ENCODE data around the gene ADRB2. TPM values are rescaled to one million over a fixed set of nuclear protein-coding genes. Genes with fewer than 3 reads are reported as not detected.

ADRB2 gene
- total RNA-seq, 4 donors from 2014 or later = 68.8 to 109 (median 86.4) TPM

DNA sequence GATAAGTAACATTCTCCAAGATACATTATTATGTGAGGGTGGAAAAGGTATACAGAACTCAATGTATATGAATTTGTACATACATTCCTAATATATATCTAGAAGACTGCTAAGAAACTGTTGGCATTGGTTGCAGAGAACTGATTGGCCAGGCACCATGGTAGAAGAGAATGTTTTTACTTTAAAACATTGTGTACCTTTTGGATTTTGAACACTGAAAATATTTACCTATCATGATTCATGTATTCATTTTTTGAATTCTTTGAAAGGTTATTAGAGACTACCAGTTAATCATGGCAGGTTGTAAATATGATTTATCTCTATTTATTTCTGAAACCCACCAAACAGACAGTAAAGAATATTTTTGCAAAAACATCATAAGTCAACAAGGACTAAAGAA, 41.2 kb upstream of the ADRB2 start:
- Histone ChIP-seq H3K4me3 (no peak overlapping the region), H3K9me3 (no peaks in the 10 kb centered on the region), H3K27ac (no peak overlapping the region), H3K36me3 (no peaks in the 10 kb centered on the region), H3K4me1 (no peaks in the 10 kb centered on the region), H3K27me3 (no peaks in the 10 kb centered on the region)
- TF ChIP-seq POLR2A (IDR thresholded peaks at IDR 0.05) (no peak), POLR2AphosphoS5 (IDR thresholded peaks at IDR 0.05) (no peak), EP300 (IDR thresholded peaks at IDR 0.05) (no peak), CTCF (IDR thresholded peaks at IDR 0.05) (no peak)
- DNase-seq (ENCODE audit: low spot score in 2 of 2) = no peak

GRCh38 chr5:148786456-148786855, 40.0 kb upstream of the ADRB2 start:
- DNase-seq (ENCODE audit: low spot score in 2 of 2) = no peak
- Histone ChIP-seq H3K4me3 (no peak overlapping the region), H3K9me3 (no peaks in the 10 kb centered on the region), H3K36me3 (no peaks in the 10 kb centered on the region), H3K27ac (no peak overlapping the region), H3K4me1 (peaks cover 8% of the 10 kb centered on the region), H3K27me3 (no peaks in the 10 kb centered on the region)
- no peak for TF ChIP-seq POLR2AphosphoS5 (IDR thresholded peaks at IDR 0.05)
- no peak for TF ChIP-seq EP300 (IDR thresholded peaks at IDR 0.05)
- no peak for TF ChIP-seq CTCF (IDR thresholded peaks at IDR 0.05)
- no peak for TF ChIP-seq POLR2A (IDR thresholded peaks at IDR 0.05)

DNA sequence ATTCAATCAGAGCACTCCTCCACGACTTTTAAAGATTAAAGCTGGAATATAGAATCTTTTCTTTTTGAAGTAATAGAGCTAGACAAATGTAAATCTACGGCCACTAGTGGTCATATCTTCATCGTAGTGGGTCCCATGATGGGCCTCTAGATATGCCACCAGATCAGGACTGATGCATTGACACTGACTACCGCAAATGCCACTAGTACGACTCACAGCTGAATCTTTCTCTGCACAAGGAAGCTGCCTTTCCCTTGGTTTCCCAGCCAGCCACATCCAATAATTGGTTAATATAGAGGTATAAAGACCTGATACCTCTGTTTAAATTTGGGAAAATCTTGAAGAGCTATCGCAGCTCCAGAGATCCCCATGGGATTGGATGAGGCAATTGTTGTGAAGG, 37.8 kb upstream of the ADRB2 start:
- WGBS = 91% methylated on average over 6 of the region's 6 CpGs
- Histone ChIP-seq H3K4me1 (peaks cover 8% of the 10 kb centered on the region), H3K9me3 (no peaks in the 10 kb centered on the region)

GRCh38 chr5:148790545-148791333, 35.7 kb upstream of the ADRB2 start:
- WGBS = 55% methylated on average over 8 of the region's 8 CpGs
- Histone ChIP-seq H3K27me3 (no peaks in the 10 kb centered on the region), H3K4me3 (no peak overlapping the region), H3K36me3 (no peaks in the 10 kb centered on the region), H3K9me3 (no peaks in the 10 kb centered on the region), H3K27ac (no peak overlapping the region), H3K4me1 (peaks cover 8% of the 10 kb centered on the region)
- DNase-seq (ENCODE audit: low spot score in 2 of 2) = no peak
- no peak for TF ChIP-seq POLR2AphosphoS5 (IDR thresholded peaks at IDR 0.05)
- TF ChIP-seq EP300 (IDR thresholded peaks at IDR 0.05) = no peak
- no peak for TF ChIP-seq POLR2A (IDR thresholded peaks at IDR 0.05)
- no peak for TF ChIP-seq CTCF (IDR thresholded peaks at IDR 0.05)

More for the DNA sequence above, 37.8 kb upstream of the ADRB2 start:
- no peak for DNase-seq (ENCODE audit: low spot score in 2 of 2)
- Histone ChIP-seq H3K36me3 (no peaks in the 10 kb centered on the region), H3K27ac (no peak overlapping the region), H3K27me3 (no peaks in the 10 kb centered on the region), H3K4me3 (no peak overlapping the region)
- TF ChIP-seq CTCF (IDR thresholded peaks at IDR 0.05) (no peak), POLR2AphosphoS5 (IDR thresholded peaks at IDR 0.05) (no peak), EP300 (IDR thresholded peaks at IDR 0.05) (no peak), POLR2A (IDR thresholded peaks at IDR 0.05) (no peak)

DNA sequence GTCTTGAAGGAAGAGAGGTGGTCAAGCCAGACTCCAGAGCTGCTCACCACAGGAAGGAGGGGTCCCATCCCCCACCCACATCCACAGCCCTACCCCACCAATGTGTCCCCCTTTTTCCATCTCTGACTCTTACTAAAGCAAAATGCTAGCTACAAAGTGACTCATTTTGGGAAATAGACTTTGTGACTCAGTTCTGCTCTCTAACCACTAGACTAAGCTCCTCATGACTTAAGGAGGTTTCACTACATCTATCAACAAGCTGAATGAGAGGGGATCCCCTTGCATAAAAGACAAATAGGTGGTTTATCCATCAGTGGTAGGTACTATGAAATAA, 35.1 kb upstream of the ADRB2 start:
- Histone ChIP-seq H3K27me3 (no peaks in the 10 kb centered on the region), H3K9me3 (no peaks in the 10 kb centered on the region), H3K36me3 (no peaks in the 10 kb centered on the region), H3K27ac (no peak overlapping the region), H3K4me3 (no peak overlapping the region), H3K4me1 (peaks cover 8% of the 10 kb centered on the region)
- TF ChIP-seq EP300 (IDR thresholded peaks at IDR 0.05) (no peak), POLR2AphosphoS5 (IDR thresholded peaks at IDR 0.05) (no peak), CTCF (IDR thresholded peaks at IDR 0.05) (no peak), POLR2A (IDR thresholded peaks at IDR 0.05) (no peak)
- DNase-seq (ENCODE audit: low spot score in 2 of 2) = no peak
